ENCODE data around the gene KPRP. TPM values are rescaled to one million over a fixed set of nuclear protein-coding genes. Genes with fewer than 3 reads are reported as not detected.

The KPRP gene
- total RNA-seq, 1 experiment from 2014 or later: not detected

DNA sequence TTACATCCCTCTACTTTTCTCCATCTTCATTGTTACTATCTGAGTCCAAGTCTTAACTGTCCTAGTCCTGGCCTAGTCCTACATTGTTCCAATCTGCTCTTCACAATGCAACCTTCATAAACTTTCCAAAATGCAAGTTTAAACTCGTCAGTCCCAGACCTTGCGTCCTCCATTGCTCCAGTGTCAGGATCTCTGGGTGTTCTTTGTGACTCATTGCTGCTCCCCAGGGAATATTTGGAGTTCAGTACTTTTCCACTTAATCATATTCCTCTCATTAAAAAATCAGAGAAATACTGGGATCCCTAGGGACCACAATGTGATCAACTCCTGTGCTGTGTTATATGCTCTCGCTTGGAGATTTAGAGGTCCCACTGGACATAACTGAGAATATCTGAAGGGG is 18.0 kb upstream of the KPRP start:
- DNase-seq (no peak), ATAC-seq (no peak)
- H3K9me2 ChIP-seq (replicated peaks; ENCODE audit: low read length): no peaks in the 10 kb centered on the region
- H3K9ac ChIP-seq (ENCODE audit: low read length): no peak overlapping the region
- no peaks in the 10 kb centered on the region for H3K79me2 ChIP-seq (ENCODE audit: low read length)
- peaks cover 6% of the 10 kb centered on the region; the same call in 1 of the 2 replicates for H3K4me1 ChIP-seq (ENCODE audit: insufficient read depth, low read length)
- no peak overlapping the region for H2AFZ ChIP-seq (ENCODE audit: low read length)
- no peaks in the 10 kb centered on the region for H3F3A ChIP-seq (ENCODE audit: low read length, unreplicated experiment)
- ChIA-PET POLR2A (ENCODE audit: unreplicated experiment) (no interaction called here), CTCF (no interaction called here)
- intact Hi-C loops (cut with micrococcal nuclease): no loop called here
- no peak overlapping the region for H3K4me3 ChIP-seq (ENCODE audit: low read length)
- no peaks in the 10 kb centered on the region for H3K27me3 ChIP-seq (ENCODE audit: low read length)
- no peaks in the 10 kb centered on the region for H3K9me3 ChIP-seq (ENCODE audit: low read length)
- H4K20me1 ChIP-seq (ENCODE audit: low read length): no peaks in the 10 kb centered on the region
- no TSS peak for BruUV-seq (replicated peaks)
- no peak overlapping the region for H3K27ac ChIP-seq (ENCODE audit: low read length)
- H3K4me2 ChIP-seq (ENCODE audit: low read length): no peak overlapping the region
- H3K36me3 ChIP-seq (ENCODE audit: low read depth, low read length): no peaks in the 10 kb centered on the region
- TF ChIP-seq EZH2 (IDR thresholded peaks at IDR 0.05; ENCODE audit: low read length, unreplicated experiment) (no peak), CTCF (conservative IDR thresholded peaks at IDR 0.05; ENCODE audit: low read depth, low read length) (no peak), EZH2phosphoT487 (IDR thresholded peaks at IDR 0.05; ENCODE audit: borderline replicate concordance, low read length) (no peak)

- Histone ChIP-seq H3K9me3 (ENCODE audit: low read length) (no peaks in the 10 kb centered on the region), H3K27ac (ENCODE audit: low read length) (no peak overlapping the region), H2AFZ (ENCODE audit: low read length) (no peak overlapping the region), H3K4me2 (ENCODE audit: low read length) (no peak overlapping the region), H3K4me1 (ENCODE audit: insufficient read depth, low read length) (peaks cover 13% of the 10 kb centered on the region), H4K20me1 (ENCODE audit: low read length) (no peaks in the 10 kb centered on the region), H3K9ac (ENCODE audit: low read length) (no peak overlapping the region), H3K27me3 (ENCODE audit: low read length) (no peaks in the 10 kb centered on the region), H3K4me3 (ENCODE audit: low read length) (no peak overlapping the region), H3K9me2 (replicated peaks; ENCODE audit: low read length) (no peaks in the 10 kb centered on the region), H3K36me3 (ENCODE audit: low read depth, low read length) (no peaks in the 10 kb centered on the region), H3F3A (ENCODE audit: low read length, unreplicated experiment) (no peaks in the 10 kb centered on the region), H3K79me2 (ENCODE audit: low read length) (no peaks in the 10 kb centered on the region)
- intact Hi-C loops (cut with micrococcal nuclease): no loop called here
- ChIA-PET CTCF (no interaction called here), POLR2A (ENCODE audit: unreplicated experiment) (no interaction called here)
- no peak for ATAC-seq
- BruUV-seq (replicated peaks): no TSS peak
- DNase-seq: peak; percentile 35
- TF ChIP-seq EZH2 (IDR thresholded peaks at IDR 0.05; ENCODE audit: low read length, unreplicated experiment): no peak
- no peak for TF ChIP-seq EZH2phosphoT487 (IDR thresholded peaks at IDR 0.05; ENCODE audit: borderline replicate concordance, low read length)
- no peak for TF ChIP-seq CTCF (conservative IDR thresholded peaks at IDR 0.05; ENCODE audit: low read depth, low read length)
Observed at GRCh38 chr1:152741656-152742055, 16.2 kb upstream of the KPRP start.

- POLR2A ChIA-PET (ENCODE audit: unreplicated experiment): no interaction called here
- H3K9me2 ChIP-seq (replicated peaks; ENCODE audit: low read length): no peaks in the 10 kb centered on the region
- no TSS peak for BruUV-seq (replicated peaks)
- no peak overlapping the region for H2AFZ ChIP-seq (ENCODE audit: low read length)
- peaks cover 13% of the 10 kb centered on the region for H3K4me1 ChIP-seq (ENCODE audit: insufficient read depth, low read length)
- no peaks in the 10 kb centered on the region for H3K9me3 ChIP-seq (ENCODE audit: low read length)
- H3K4me3 ChIP-seq (ENCODE audit: low read length): no peak overlapping the region
- peak; percentile 63 for DNase-seq
- CTCF ChIA-PET: no interaction called here
- H3K9ac ChIP-seq (ENCODE audit: low read length): no peak overlapping the region
- TF ChIP-seq CTCF (conservative IDR thresholded peaks at IDR 0.05; ENCODE audit: low read depth, low read length): no peak
- no peak for TF ChIP-seq EZH2 (IDR thresholded peaks at IDR 0.05; ENCODE audit: low read length, unreplicated experiment)
- no peak overlapping the region for H3K27ac ChIP-seq (ENCODE audit: low read length)
- no peak overlapping the region for H3K4me2 ChIP-seq (ENCODE audit: low read length)
- H3K79me2 ChIP-seq (ENCODE audit: low read length): no peaks in the 10 kb centered on the region
- no peaks in the 10 kb centered on the region for H3K36me3 ChIP-seq (ENCODE audit: low read depth, low read length)
- intact Hi-C loops (cut with micrococcal nuclease): no loop called here
- no peaks in the 10 kb centered on the region for H4K20me1 ChIP-seq (ENCODE audit: low read length)
- ATAC-seq: no peak
- no peaks in the 10 kb centered on the region for H3F3A ChIP-seq (ENCODE audit: low read length, unreplicated experiment)
- no peaks in the 10 kb centered on the region for H3K27me3 ChIP-seq (ENCODE audit: low read length)
Observed at GRCh38 chr1:152743371-152744145, 14.3 kb upstream of the KPRP start.
